ENCODE measurements around the gene CCDC57. TPM values are rescaled to one million over a fixed set of nuclear protein-coding genes. Genes with fewer than 3 reads are reported as not detected.

Gene CCDC57
- total RNA-seq, 1 donor from 2014 or later: 57.9 TPM

- TF ChIP-seq CTCF (IDR thresholded peaks at IDR 0.05): no peak
- Mint-ChIP-seq H3K4me1 (ENCODE audit: unreplicated experiment) (peaks cover 6% of the 10 kb centered on the region), H3K4me3 (ENCODE audit: unreplicated experiment) (peak overlapping the region; percentile 50), H3K36me3 (ENCODE audit: unreplicated experiment) (no peaks in the 10 kb centered on the region), H3K27ac (ENCODE audit: unreplicated experiment) (peak overlapping the region; percentile 56), H3K27me3 (ENCODE audit: unreplicated experiment) (no peaks in the 10 kb centered on the region), H3K9me3 (ENCODE audit: unreplicated experiment) (no peaks in the 10 kb centered on the region)
- DNase-seq (ENCODE audit: extremely low spot score, unreplicated experiment): no peak
Measured at GRCh38 chr17:82227629-82228277, 15.1 kb upstream of the CCDC57 start.

GRCh38 chr17:82226809-82227628 lies 14.4 kb upstream of the CCDC57 start:
- no peaks in the 10 kb centered on the region for H3K27me3 Mint-ChIP-seq (ENCODE audit: unreplicated experiment)
- H3K4me1 Mint-ChIP-seq (ENCODE audit: unreplicated experiment): peaks cover 4% of the 10 kb centered on the region
- no peak overlapping the region for H3K27ac Mint-ChIP-seq (ENCODE audit: unreplicated experiment)
- no peak for DNase-seq (ENCODE audit: extremely low spot score, unreplicated experiment)
- no peak for TF ChIP-seq CTCF (IDR thresholded peaks at IDR 0.05)
- H3K36me3 Mint-ChIP-seq (ENCODE audit: unreplicated experiment): no peaks in the 10 kb centered on the region
- H3K9me3 Mint-ChIP-seq (ENCODE audit: unreplicated experiment): no peaks in the 10 kb centered on the region
- H3K4me3 Mint-ChIP-seq (ENCODE audit: unreplicated experiment): no peak overlapping the region

GRCh38 chr17:82226146-82226808 lies 13.6 kb upstream of the CCDC57 start:
- no peaks in the 10 kb centered on the region for H3K36me3 Mint-ChIP-seq (ENCODE audit: unreplicated experiment)
- no peaks in the 10 kb centered on the region for H3K27me3 Mint-ChIP-seq (ENCODE audit: unreplicated experiment)
- H3K4me3 Mint-ChIP-seq (ENCODE audit: unreplicated experiment): no peak overlapping the region
- H3K9me3 Mint-ChIP-seq (ENCODE audit: unreplicated experiment): no peaks in the 10 kb centered on the region
- DNase-seq (ENCODE audit: extremely low spot score, unreplicated experiment): no peak
- peaks cover 8% of the 10 kb centered on the region for H3K4me1 Mint-ChIP-seq (ENCODE audit: unreplicated experiment)
- no peak overlapping the region for H3K27ac Mint-ChIP-seq (ENCODE audit: unreplicated experiment)
- TF ChIP-seq CTCF (IDR thresholded peaks at IDR 0.05): no peak

GRCh38 chr17:82225368-82226029 lies 12.9 kb upstream of the CCDC57 start:
- Mint-ChIP-seq H3K27me3 (ENCODE audit: unreplicated experiment) (no peaks in the 10 kb centered on the region), H3K27ac (ENCODE audit: unreplicated experiment) (no peak overlapping the region), H3K36me3 (ENCODE audit: unreplicated experiment) (no peaks in the 10 kb centered on the region), H3K4me1 (ENCODE audit: unreplicated experiment) (peaks cover 9% of the 10 kb centered on the region), H3K4me3 (ENCODE audit: unreplicated experiment) (no peak overlapping the region), H3K9me3 (ENCODE audit: unreplicated experiment) (no peaks in the 10 kb centered on the region)
- no peak for TF ChIP-seq CTCF (IDR thresholded peaks at IDR 0.05)
- DNase-seq (ENCODE audit: extremely low spot score, unreplicated experiment): no peak
